Ascending aorta (tissue), 2 donors: ENCODE results near the gene MAGEA4. TPM values are rescaled to one million over a fixed set of nuclear protein-coding genes. Genes with fewer than 3 reads are reported as not detected.

Source experiments
- DNase-seq, 2 donors: peaks; one replicate each; pipeline ENCODE4 v3.0.0-alpha.2; 2019; ENCODE audit warnings: low spot score in 2 of 2
- H3K27ac ChIP-seq, 2 donors: fragments of 200-600 bp; sonication (generic); one replicate each; pipeline ENCODE4 v1.5.1; 2016 to 2017; ENCODE audit warnings: mild to moderate bottlenecking in 1 of 2
- H3K27me3 ChIP-seq: fragments of 200-600 bp; sonication (generic); one replicate; pipeline ENCODE4 v1.5.1; 2017
- H3K36me3 ChIP-seq, 2 donors: fragments of 200-600 bp; sonication (generic); one replicate each; pipeline ENCODE4 v1.5.1; 2016
- H3K4me1 ChIP-seq, 2 donors: fragments of 200-600 bp; sonication (generic); one replicate each; pipeline ENCODE4 v1.5.1; 2016 to 2017; ENCODE audit warnings: mild to moderate bottlenecking in 1 of 2
- H3K4me3 ChIP-seq, 2 donors: fragments of 200-600 bp; sonication (generic); one replicate each; pipeline ENCODE4 v1.5.1; 2016 to 2017; ENCODE audit warnings: mild to moderate bottlenecking in 1 of 2
- H3K9me3 ChIP-seq, 2 donors: fragments of 200-600 bp; sonication (generic); one replicate each; pipeline ENCODE4 v1.5.1; 2016
- CTCF ChIP-seq, 3 experiments: fragments of 200-600 bp in 2 of 3; fragments of 450-650 bp in 1 of 3; sonication (generic) in 2 of 3; IDR thresholded peaks; one replicate each; pipeline ENCODE4 v1.5.1; 2016 to 2019; ENCODE audit warnings: antibody characterized with exemption in 3 of 3, mild to moderate bottlenecking in 1 of 3, moderate library complexity in 1 of 3
- intact Hi-C: fragments of 100-400 bp; cut with DNase I; formaldehyde crosslinking; loops from one replicate; pipeline ENCODE4 v1.15.1; 2023
- total RNA-seq: library from RNA; depleted of rRNA; stranded (reverse); fragments of >200 nt; gene quantifications from one replicate; pipeline ENCODE4 v1.1.0, GENCODE V29; 2016

The MAGEA4 gene
- total RNA-seq, 1 donor from 2014 or later, result not detected

GRCh38 chrX:151962034-151962433 lies 49.3 kb downstream of the MAGEA4 start:
- Histone ChIP-seq H3K27me3 (no peaks in the 10 kb centered on the region), H3K36me3 (peaks cover 0 to 22% of the 10 kb centered on the region in 2 donors), H3K4me3 (no peak overlapping the region), H3K4me1 (no peaks in the 10 kb centered on the region), H3K27ac (no peak overlapping the region), H3K9me3 (no peaks in the 10 kb centered on the region)
- intact Hi-C loops, result no loop called here
- DNase-seq, result no peak
- no peak for TF ChIP-seq CTCF (IDR thresholded peaks at IDR 0.05)

GRCh38 chrX:151966236-151966635 lies 53.5 kb downstream of the MAGEA4 start:
- H3K27me3 ChIP-seq, result no peaks in the 10 kb centered on the region
- H3K36me3 ChIP-seq, result peaks cover 3 to 17% of the 10 kb centered on the region in 2 donors
- H3K27ac ChIP-seq, result no peak overlapping the region
- TF ChIP-seq CTCF (IDR thresholded peaks at IDR 0.05), result no peak
- H3K4me1 ChIP-seq, result no peaks in the 10 kb centered on the region
- DNase-seq, result no peak
- H3K9me3 ChIP-seq, result no peaks in the 10 kb centered on the region
- intact Hi-C loops, result no loop called here
- no peak overlapping the region for H3K4me3 ChIP-seq

- no peak for TF ChIP-seq CTCF (IDR thresholded peaks at IDR 0.05)
- Histone ChIP-seq H3K27ac (peak overlapping the region; percentile 7 to 10), H3K4me3 (no peak overlapping the region), H3K36me3 (peaks cover 3 to 12% of the 10 kb centered on the region in 2 donors), H3K9me3 (no peaks in the 10 kb centered on the region), H3K27me3 (no peaks in the 10 kb centered on the region), H3K4me1 (no peaks in the 10 kb centered on the region)
- DNase-seq, result no peak
- intact Hi-C loops, result loop anchor here (5.0 to 10.0 kb wide), 2 partner anchors 573 to 865 kb away; partner anchors contain the start of genes CETN2, NSDHL and VMA21
These were observed 57.3 kb downstream of the MAGEA4 start for GRCh38 chrX:151970027-151970426.

- peak in 1 of 2 donors; percentile 82 for DNase-seq
- Histone ChIP-seq H3K36me3 (peaks cover 3 to 12% of the 10 kb centered on the region in 2 donors), H3K27me3 (no peaks in the 10 kb centered on the region), H3K27ac (peak overlapping the region; percentile 10 to 29), H3K4me1 (no peaks in the 10 kb centered on the region), H3K4me3 (no peak overlapping the region), H3K9me3 (no peaks in the 10 kb centered on the region)
- no peak for TF ChIP-seq CTCF (IDR thresholded peaks at IDR 0.05)
- intact Hi-C loops, result loop anchor here (5.0 to 10.0 kb wide), 2 partner anchors 573 to 864 kb away; partner anchors contain the start of genes CETN2, NSDHL and VMA21
These were observed 58.0 kb downstream of the MAGEA4 start for GRCh38 chrX:151970661-151971060.

- no peak for TF ChIP-seq CTCF (IDR thresholded peaks at IDR 0.05)
- Histone ChIP-seq H3K9me3 (no peaks in the 10 kb centered on the region), H3K27ac (peak overlapping the region; percentile 73 to 79), H3K36me3 (peaks cover 1 to 10% of the 10 kb centered on the region in 2 donors), H3K4me3 (peak overlapping the region; percentile 53 to 84), H3K4me1 (no peaks in the 10 kb centered on the region), H3K27me3 (no peaks in the 10 kb centered on the region)
- DNase-seq, result no peak
- intact Hi-C loops, result loop anchor here (5.0 to 10.0 kb wide), 2 partner anchors 576 to 862 kb away; partner anchors contain the start of genes CETN2, NSDHL and VMA21
These were observed 60.5 kb downstream of the MAGEA4 start for GRCh38 chrX:151973060-151973661.
